Measurements from ENCODE around the gene CPNE9.

- TF ChIP-seq POLR2A (IDR thresholded peaks at IDR 0.05) (no peak), CTCF (IDR thresholded peaks at IDR 0.05 in 4 of 5, conservative IDR thresholded peaks at IDR 0.05 in 1 of 5) (no peak)
These were observed 26.8 kb upstream of the CPNE9 start for GRCh38 chr3:9676785-9677184.
